Limb (tissue), 2 donors: ENCODE data around the gene KRT82.
"Not testable (repeated sequence)": the region's sequence is repeated elsewhere in the genome, so short reads cannot be mapped to it uniquely, and the experiment has no call there.

Experiments
- DNase-seq, 2 donors: peaks; one replicate each; pipeline ENCODE4 v3.0.0-alpha.2; 2016; ENCODE audit errors: extremely low spot score in 2 of 2

Gene KRT82

GRCh38 chr12:52405922-52406385 is at the start of gene KRT82:
TSS of gene KRT82 (minus strand) at chr12:52406335. CDS start at chr12:52406277, 58 bp downstream.
- DNase-seq = no peak

GRCh38 chr12:52455821-52456220 is 49.7 kb upstream of the KRT82 start:
- no peak for DNase-seq

- DNase-seq = no peak
Observed at GRCh38 chr12:52454411-52455201, 48.5 kb upstream of the KRT82 start.

- DNase-seq = no peak
Observed at GRCh38 chr12:52452101-52452500, 46.0 kb upstream of the KRT82 start, which contains the start of gene KRT6B. TSS of gene KRT6B (minus strand) at chr12:52452146. CDS start at chr12:52452078, 68 bp downstream.

GRCh38 chr12:52448228-52448627 is 42.1 kb upstream of the KRT82 start:
- DNase-seq = no peak

GRCh38 chr12:52447196-52447595 is 41.1 kb upstream of the KRT82 start:
- DNase-seq = not testable (repeated sequence)

GRCh38 chr12:52446367-52447045 is 40.4 kb upstream of the KRT82 start:
- no peak for DNase-seq

- no peak for DNase-seq
Observed at GRCh38 chr12:52445876-52446275, 39.7 kb upstream of the KRT82 start.

- DNase-seq = no peak
Observed at GRCh38 chr12:52444647-52445595, 38.8 kb upstream of the KRT82 start.

- no peak for DNase-seq
Observed at GRCh38 chr12:52443966-52444365, 37.8 kb upstream of the KRT82 start.

- DNase-seq = no peak
Observed at GRCh38 chr12:52442600-52443061, 36.5 kb upstream of the KRT82 start.

- DNase-seq = no peak
Observed at GRCh38 chr12:52441320-52441911, 35.3 kb upstream of the KRT82 start.

- DNase-seq = no peak
Observed at GRCh38 chr12:52440821-52441319, 34.7 kb upstream of the KRT82 start.

- no peak for DNase-seq
Observed at GRCh38 chr12:52439845-52440244, 33.7 kb upstream of the KRT82 start.

- DNase-seq = no peak
Observed at GRCh38 chr12:52439420-52439819, 33.3 kb upstream of the KRT82 start.

- DNase-seq = no peak
Observed at GRCh38 chr12:52438305-52439301, 32.5 kb upstream of the KRT82 start.

GRCh38 chr12:52437508-52437907 is 31.4 kb upstream of the KRT82 start:
- DNase-seq = no peak

GRCh38 chr12:52436828-52437474 is 30.8 kb upstream of the KRT82 start:
- no peak for DNase-seq
